Ishikawa (cell line): ENCODE results near the gene NUP210L.

Source experiments
- CEBPB ChIP-seq: IDR thresholded peaks from 2 replicates; pipeline ENCODE4 v1.6.1; 2012
- CREB1 ChIP-seq: IDR thresholded peaks from 2 replicates; pipeline ENCODE4 v1.6.1; 2012; ENCODE audit warnings: low read depth
- EGR1 ChIP-seq: IDR thresholded peaks from 2 replicates; pipeline ENCODE4 v1.6.1; 2012
- EP300 ChIP-seq: IDR thresholded peaks from 2 replicates; pipeline ENCODE4 v1.6.1; 2012; ENCODE audit warnings: borderline replicate concordance
- FOXM1 ChIP-seq: IDR thresholded peaks from 2 replicates; pipeline ENCODE4 v1.6.1; 2012; ENCODE audit warnings: low read depth, borderline replicate concordance
- MAX ChIP-seq: IDR thresholded peaks from 2 replicates; pipeline ENCODE4 v1.6.1; 2012
- NFIC ChIP-seq: IDR thresholded peaks from 2 replicates; pipeline ENCODE4 v1.6.1; 2012
- RAD21 ChIP-seq: IDR thresholded peaks from 2 replicates; pipeline ENCODE4 v1.6.1; 2012; ENCODE audit warnings: low read depth
- REST ChIP-seq: IDR thresholded peaks from 2 replicates; pipeline ENCODE4 v1.6.1; 2012; ENCODE audit warnings: low read depth, mild to moderate bottlenecking
- TAF1 ChIP-seq: IDR thresholded peaks from 2 replicates; pipeline ENCODE4 v1.6.1; 2012; ENCODE audit warnings: low read depth, mild to moderate bottlenecking
- TCF12 ChIP-seq: IDR thresholded peaks from 2 replicates; pipeline ENCODE4 v1.6.1; 2012; ENCODE audit warnings: low read depth
- TEAD4 ChIP-seq: IDR thresholded peaks from 2 replicates; pipeline ENCODE4 v1.6.1; 2012
- USF1 ChIP-seq: IDR thresholded peaks from 2 replicates; pipeline ENCODE4 v1.6.1; 2012
- YY1 ChIP-seq: IDR thresholded peaks from 2 replicates; pipeline ENCODE4 v1.6.1; 2012; ENCODE audit warnings: low read depth
- ZBTB7A ChIP-seq: IDR thresholded peaks from 2 replicates; pipeline ENCODE4 v1.6.1; 2012; ENCODE audit warnings: low read depth

The NUP210L gene

GRCh38 chr1:153973525-153973924, 181.3 kb downstream of the NUP210L start:
- TF ChIP-seq ZBTB7A (no peak), YY1 (no peak), FOXM1 (no peak), MAX (no peak), NFIC (no peak), EGR1 (no peak), USF1 (no peak), CREB1 (no peak), TEAD4 (no peak), TAF1 (no peak), EP300 (no peak), RAD21 (no peak), REST (no peak), CEBPB (no peak), TCF12 (no peak)

GRCh38 chr1:153973071-153973470, 181.8 kb downstream of the NUP210L start:
- TF ChIP-seq MAX: no peak
- no peak for TF ChIP-seq USF1
- TF ChIP-seq YY1: no peak
- no peak for TF ChIP-seq EGR1
- no peak for TF ChIP-seq TEAD4
- TF ChIP-seq FOXM1: no peak
- no peak for TF ChIP-seq TCF12
- TF ChIP-seq REST: no peak
- TF ChIP-seq ZBTB7A: no peak
- no peak for TF ChIP-seq NFIC
- TF ChIP-seq EP300: no peak
- TF ChIP-seq CEBPB: no peak

- TF ChIP-seq NFIC (no peak), USF1 (no peak), REST (no peak), CEBPB (no peak), TAF1 (no peak), EGR1 (no peak), YY1 (no peak), FOXM1 (no peak), TEAD4 (no peak), ZBTB7A (no peak), TCF12 (no peak)
Observed at GRCh38 chr1:153970346-153970745, 184.5 kb downstream of the NUP210L start.

GRCh38 chr1:153968972-153969371, 185.9 kb downstream of the NUP210L start:
- TF ChIP-seq FOXM1 (no peak), ZBTB7A (no peak), YY1 (no peak), CEBPB (no peak), TCF12 (no peak), CREB1 (no peak)
